Endothelial cell of umbilical vein (primary cell): ENCODE data around the gene PIM3. TPM values are rescaled to one million over a fixed set of nuclear protein-coding genes. Genes with fewer than 3 reads are reported as not detected.

Source experiments
- BruUV-seq: library from RNA; stranded (reverse); fragments of 400-500 nt; replicated peaks from 2 replicates; lab custom pipeline; 2021; lab: Mats Ljungman, UMichigan
- CTCF ChIA-PET: fragments of 300-600, 350-600 bp; sonication (Branson Sonifier 250); formaldehyde crosslinking; loops from one replicate; lab custom pipeline; 2021; ENCODE audit warnings: antibody characterized with exemption, inconsistent platforms; lab: Charles Lee
- POLR2A ChIA-PET: fragments of 300-600, 350-600 bp; sonication (Branson Sonifier 250); formaldehyde crosslinking; loops from one replicate; lab custom pipeline; 2021; ENCODE audit warnings: antibody characterized with exemption, inconsistent platforms; lab: Charles Lee
- DNase-seq: peaks from one replicate; pipeline ENCODE4 v3.0.0-alpha.2; 2011; ENCODE audit warnings: low read depth, low spot score
- FAIRE-seq: peaks from 2 replicates; lab custom pipeline; 2011; peaks lifted over from hg19 to GRCh38; lab: Jason Lieb, UNC
- H2AFZ ChIP-seq: 2 replicates; pipeline ENCODE4 v1.6.0; 2012; ENCODE audit warnings: low read depth, low read length, control low read depth, inconsistent platforms
- H3K27ac ChIP-seq: 2 replicates; pipeline ENCODE4 v1.5.1; 2011; ENCODE audit warnings: low read depth, mild to moderate bottlenecking, control low read depth, low read length, moderate library complexity; ENCODE audit not compliant: insufficient read depth
- H3K27me3 ChIP-seq, 2 experiments: 2 replicates each; pipeline versions ENCODE4 v1.6.0 to v1.6.1; 2011; ENCODE audit warnings: low read length in 2 of 2, mixed read lengths in 1 of 2; ENCODE audit not compliant: control insufficient read depth in 2 of 2, insufficient read depth in 2 of 2
- H3K36me3 ChIP-seq, 2 experiments: 2 replicates in 1 of 2; 3 replicates in 1 of 2; pipeline ENCODE4 v1.5.1; 2011; ENCODE audit warnings: low read length in 2 of 2, mild to moderate bottlenecking in 1 of 2, moderate library complexity in 1 of 2; ENCODE audit not compliant: control insufficient read depth in 2 of 2, insufficient read depth in 2 of 2; ENCODE audit errors: extremely low read depth in 1 of 2
- H3K4me1 ChIP-seq: 3 replicates; pipeline ENCODE4 v1.5.1; 2011; ENCODE audit warnings: mild to moderate bottlenecking, low read length; ENCODE audit not compliant: control insufficient read depth, insufficient read depth; ENCODE audit errors: extremely low read depth
- H3K4me2 ChIP-seq: 2 replicates; pipeline ENCODE4 v1.6.1; 2011; ENCODE audit warnings: low read length, control low read depth, mixed read lengths; ENCODE audit not compliant: insufficient read depth
- H3K4me3 ChIP-seq, 3 experiments: fragments of 200-600 bp in 1 of 3; sonication (generic), shearing (Covaris generic) in 1 of 3; replicated peaks in 1 of 3; 2 replicates each; pipeline ENCODE4 v1.5.1; 2011 to 2016; ENCODE audit warnings: control low read depth in 3 of 3, low read length in 3 of 3, mild to moderate bottlenecking in 2 of 3, inconsistent platforms in 1 of 3, low read depth in 1 of 3, moderate library complexity in 1 of 3; ENCODE audit not compliant: insufficient read depth in 1 of 3
- H3K79me2 ChIP-seq: 2 replicates; pipeline ENCODE4 v1.6.0; 2012; ENCODE audit warnings: low read length, inconsistent platforms; ENCODE audit not compliant: control insufficient read depth, insufficient read depth
- H3K9ac ChIP-seq: replicated peaks from 2 replicates; pipeline ENCODE3; 2011; ENCODE audit warnings: low read length, control low read depth; ENCODE audit not compliant: insufficient read depth; ENCODE audit errors: extremely low read depth
- H3K9me1 ChIP-seq: replicated peaks from 3 replicates; pipeline ENCODE4 v1.6.0; 2011; ENCODE audit warnings: mild to moderate bottlenecking, low read length; ENCODE audit not compliant: control insufficient read depth, insufficient read depth; ENCODE audit errors: extremely low read depth
- H3K9me3 ChIP-seq: replicated peaks from 2 replicates; pipeline ENCODE4 v1.5.1; 2012; ENCODE audit warnings: low read length, inconsistent platforms; ENCODE audit not compliant: control insufficient read depth, insufficient read depth
- H4K20me1 ChIP-seq: replicated peaks from 2 replicates; pipeline ENCODE3; 2011; ENCODE audit warnings: mild to moderate bottlenecking, low read length; ENCODE audit not compliant: control insufficient read depth, insufficient read depth; ENCODE audit errors: extremely low read depth
- CTCF ChIP-seq, 2 donors: IDR thresholded peaks; 1 replicate in 1 of 2; 2 replicates in 1 of 2; pipeline ENCODE4 v1.5.1; 2011; ENCODE audit warnings: low read length in 2 of 2, mild to moderate bottlenecking in 2 of 2, moderate library complexity in 2 of 2, control low read depth in 1 of 2, inconsistent platforms in 1 of 2, low read depth in 1 of 2; ENCODE audit not compliant: insufficient read depth in 1 of 2; ENCODE audit errors: extremely low read depth in 1 of 2
- EZH2 ChIP-seq: IDR thresholded peaks from 2 replicates; pipeline ENCODE4 v1.6.1; 2012; ENCODE audit warnings: borderline replicate concordance, low read depth, mild to moderate bottlenecking, moderate library complexity, low read length, inconsistent platforms; ENCODE audit not compliant: severe bottlenecking
- FOS ChIP-seq: IDR thresholded peaks from 2 replicates; pipeline ENCODE4 v1.6.1; 2011; ENCODE audit warnings: mild to moderate bottlenecking, low read length, moderate library complexity, borderline replicate concordance; ENCODE audit not compliant: insufficient read depth
- GATA2 ChIP-seq: IDR thresholded peaks from 2 replicates; pipeline ENCODE4 v1.7.0; 2011; ENCODE audit warnings: low read depth, mild to moderate bottlenecking, moderate library complexity, mixed read lengths, low read length; ENCODE audit not compliant: insufficient read length, insufficient read depth
- JUN ChIP-seq: IDR thresholded peaks from 2 replicates; pipeline ENCODE4 v1.6.1; 2011; ENCODE audit warnings: borderline replicate concordance, low read depth; ENCODE audit not compliant: insufficient read length, insufficient read depth
- MAX ChIP-seq: IDR thresholded peaks from 2 replicates; pipeline ENCODE4 v1.6.1; 2011; ENCODE audit not compliant: insufficient read depth, insufficient read length
- MYC ChIP-seq: IDR thresholded peaks from one replicate; pipeline ENCODE4 v1.6.1; 2011; ENCODE audit warnings: mild to moderate bottlenecking, low read depth, low read length
- POLR2A ChIP-seq: IDR thresholded peaks from 2 replicates; pipeline ENCODE4 v1.6.1; 2012; ENCODE audit warnings: low read depth, mild to moderate bottlenecking, control low read depth, low read length
- POLR2AphosphoS5 ChIP-seq: IDR thresholded peaks from 2 replicates; pipeline ENCODE4 v1.6.1; 2012; ENCODE audit warnings: low read depth, mild to moderate bottlenecking, control low read depth, low read length, moderate library complexity; ENCODE audit not compliant: insufficient read depth
- dilution Hi-C: fragments of 300-500 bp; cut with MboI; formaldehyde crosslinking; loops from one replicate; pipeline ENCODE4 v1.15.0; 2019; ENCODE audit warnings: low sequenced_read_pairs; ENCODE audit not compliant: extremely low pct_ligation_motif_present
- intact Hi-C: fragments of 100-400 bp; cut with micrococcal nuclease; formaldehyde crosslinking; loops from one replicate; pipeline ENCODE4 v1.10.0; 2022
- polyA plus RNA-seq, 4 experiments: library from polyadenylated mRNA; depleted of rRNA in 3 of 4; stranded (reverse) in 3 of 4; unstranded in 1 of 4; fragments of >200 nt; gene quantifications; 2 replicates each; pipeline versions ENCODE4 v1.2.1 to v1.2.3, GENCODE V29; 2011 to 2012; ENCODE audit warnings: missing spikeins in 1 of 4
- total RNA-seq: library from RNA; stranded (reverse); gene quantifications from 2 replicates; pipeline ENCODE4 v1.2.3, GENCODE V29; 2021

Gene PIM3
- total and polyA plus RNA-seq, 2 donors (not counting 3 experiments of a cell fraction or from before 2014, with no cell fraction given): 131 to 185 TPM

DNA sequence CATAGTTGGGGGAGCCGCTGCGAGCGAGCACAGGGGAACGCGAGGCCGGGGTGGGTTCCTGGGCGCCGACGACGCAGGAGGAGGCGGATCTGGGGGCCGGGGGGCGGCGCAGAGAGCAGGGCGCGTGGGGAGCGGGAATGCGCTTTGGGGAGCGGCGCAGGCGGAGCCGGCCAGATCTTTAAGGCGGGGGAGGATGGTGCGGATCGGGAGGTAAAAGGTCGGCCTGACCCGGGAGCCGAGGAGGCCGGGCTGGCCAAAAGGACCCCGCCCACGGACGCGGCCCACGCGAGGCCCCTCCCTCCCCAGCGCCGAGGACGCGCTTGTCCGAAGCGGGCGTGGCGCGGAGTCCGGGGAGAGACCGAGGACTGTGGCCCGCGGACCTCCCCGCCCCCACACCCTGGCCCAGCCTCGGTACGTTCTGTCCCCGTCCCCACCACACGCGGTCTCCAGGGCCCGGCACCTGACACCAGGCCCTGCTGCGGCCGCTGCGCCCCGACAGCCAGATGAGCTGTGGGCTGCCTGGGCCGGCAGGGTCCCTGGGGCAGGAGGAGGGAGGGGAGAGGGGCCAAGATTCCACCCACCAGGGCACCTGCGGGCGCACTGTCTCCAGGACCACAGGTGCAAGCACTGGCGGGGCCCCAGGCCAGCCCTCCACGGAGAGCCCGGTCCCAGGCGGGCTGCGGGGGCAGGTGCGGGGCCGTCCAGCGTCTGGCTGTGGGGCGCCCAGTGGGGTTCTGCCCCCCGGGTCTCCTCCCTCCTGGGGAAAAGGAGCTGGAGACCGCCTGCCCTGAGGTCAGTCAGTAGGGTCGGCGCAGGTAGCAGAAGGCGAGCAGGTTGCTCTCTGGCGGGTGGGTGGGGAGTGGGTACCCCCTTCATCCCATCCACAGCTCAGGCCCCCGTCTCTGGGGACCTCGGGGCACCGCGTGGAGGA lies 10.9 kb downstream of the PIM3 start:
- Histone ChIP-seq H3K36me3 (no peaks in the 10 kb centered on the region), H3K9me1 (no peaks in the 10 kb centered on the region), H3K9ac (peak overlapping the region; percentile 63), H3K9me3 (no peaks in the 10 kb centered on the region), H3K4me2 (peak overlapping the region; percentile 23), H4K20me1 (no peaks in the 10 kb centered on the region), H3K79me2 (no peaks in the 10 kb centered on the region), H3K4me3 (peak overlapping the region; percentile 12 to 42 (median 24)), H3K27ac (peak overlapping the region; percentile 54), H2AFZ (no peak overlapping the region), H3K27me3 (no peaks in the 10 kb centered on the region), H3K4me1 (peaks cover 8% of the 10 kb centered on the region)
- intact Hi-C loops: loop anchor here (5.0 to 10.0 kb wide), 2 partner anchors 204 to 233 kb away; partner anchors contain the start of gene SELENOO
- ChIA-PET POLR2A (interaction anchor here (0.7 to 1.4 kb wide), 3 partner anchors 10 to 140 kb away, joined by 3 to 8 read pairs (median 3); partner anchors contain the start of gene PIM3), CTCF (interaction anchor here (0.6 to 2.1 kb wide), 6 partner anchors 9 to 59 kb away, joined by 3 to 7 read pairs (median 4); no protein-coding TSS in a partner anchor)
- no peak for DNase-seq
- BruUV-seq: no TSS peak
- FAIRE-seq: no peak
- dilution Hi-C loops: no loop called here
- TF ChIP-seq POLR2AphosphoS5 (no peak), EZH2 (no peak)

DNA sequence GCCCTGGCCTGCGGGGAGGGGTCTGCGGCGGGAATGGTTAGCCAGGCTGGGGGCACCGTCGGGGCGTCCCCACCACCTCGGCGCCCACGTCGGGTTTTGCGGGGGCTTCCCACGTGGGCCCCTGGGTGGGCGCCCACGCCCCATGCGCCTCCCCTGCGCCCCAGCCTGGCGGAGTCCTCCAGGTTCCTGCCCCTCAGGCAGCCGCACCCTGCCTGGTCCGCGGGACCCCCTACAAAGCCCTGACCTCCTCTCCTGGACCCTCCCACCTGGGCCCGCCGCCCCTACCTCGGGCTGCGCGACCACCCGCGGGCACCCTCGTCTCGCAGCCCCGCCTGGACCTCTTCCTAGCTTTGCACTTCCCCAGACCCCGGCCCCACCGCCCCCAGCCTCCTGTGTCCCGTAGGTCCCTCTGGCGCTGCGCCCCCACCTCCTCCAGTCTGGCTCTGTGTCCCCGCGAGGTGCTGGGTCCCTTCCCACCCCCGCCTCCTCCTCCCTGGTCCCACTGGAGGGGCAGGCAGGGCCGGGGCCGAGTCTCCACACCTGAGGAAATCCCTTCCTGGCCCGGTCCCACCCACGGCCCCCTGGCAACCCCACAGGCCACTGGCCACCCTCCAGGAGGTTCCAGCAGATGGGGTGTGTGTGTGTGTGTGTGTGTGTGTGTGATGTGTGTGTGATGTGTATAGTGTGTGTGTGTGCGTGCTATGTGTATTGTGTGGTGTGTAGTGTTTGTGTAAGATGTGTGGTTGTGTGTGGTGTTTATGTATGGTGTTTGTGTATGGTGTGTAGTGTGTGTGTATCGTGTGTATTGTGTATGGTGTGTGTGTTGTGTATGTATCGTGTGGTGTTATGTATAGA lies 11.8 kb downstream of the PIM3 start:
- ChIA-PET POLR2A (interaction anchor here (0.7 to 1.4 kb wide), 2 partner anchors 10 to 139 kb away, joined by 3 to 8 read pairs; no protein-coding TSS in a partner anchor), CTCF (interaction anchor here (0.6 to 1.8 kb wide), 2 partner anchors 11 to 58 kb away, joined by 3 to 5 read pairs; no protein-coding TSS in a partner anchor)
- dilution Hi-C loops: no loop called here

More for the DNA sequence above, 11.8 kb downstream of the PIM3 start:
- DNase-seq (no peak), FAIRE-seq (no peak)
- no peak overlapping the region for H3K4me2 ChIP-seq
- H3K27ac ChIP-seq: no peak overlapping the region
- intact Hi-C loops: loop anchor here (5.0 to 10.0 kb wide), 2 partner anchors 205 to 232 kb away; partner anchors contain the start of gene SELENOO
- H3K27me3 ChIP-seq: no peaks in the 10 kb centered on the region
- no peaks in the 10 kb centered on the region for H3K79me2 ChIP-seq
- TF ChIP-seq POLR2AphosphoS5: no peak
- TF ChIP-seq GATA2: no peak
- no peak for TF ChIP-seq MYC
- no peak for TF ChIP-seq JUN
- no peak for TF ChIP-seq EZH2
- no peak for TF ChIP-seq POLR2A
- no peak for TF ChIP-seq MAX
- no peak for TF ChIP-seq FOS
- TF ChIP-seq CTCF (IDR thresholded peaks at IDR 0.05; ENCODE audit: extremely low read depth in 1 of 2, insufficient read depth in 1 of 2, low read depth in 1 of 2, low read length in 2 of 2): no peak
- no peaks in the 10 kb centered on the region for H3K36me3 ChIP-seq
- no peaks in the 10 kb centered on the region for H4K20me1 ChIP-seq
- peaks cover 8% of the 10 kb centered on the region for H3K4me1 ChIP-seq
- no peak overlapping the region for H2AFZ ChIP-seq
- H3K9me1 ChIP-seq: no peaks in the 10 kb centered on the region
- H3K4me3 ChIP-seq: no peak overlapping the region
- no TSS peak for BruUV-seq
- no peak overlapping the region for H3K9ac ChIP-seq
- no peaks in the 10 kb centered on the region for H3K9me3 ChIP-seq
